ENCODE data around the gene PEX26.
"Not testable (repeated sequence)": the region's sequence is repeated elsewhere in the genome, so short reads cannot be mapped to it uniquely, and the experiment has no call there.

Gene PEX26

GRCh38 chr22:18130699-18131429 lies 53.1 kb downstream of the PEX26 start:
- intact Hi-C loops (cut with DNase I): no loop called here
- peak in 8 of 42 donors; percentile 24 to 68 (median 46) for DNase-seq

DNA sequence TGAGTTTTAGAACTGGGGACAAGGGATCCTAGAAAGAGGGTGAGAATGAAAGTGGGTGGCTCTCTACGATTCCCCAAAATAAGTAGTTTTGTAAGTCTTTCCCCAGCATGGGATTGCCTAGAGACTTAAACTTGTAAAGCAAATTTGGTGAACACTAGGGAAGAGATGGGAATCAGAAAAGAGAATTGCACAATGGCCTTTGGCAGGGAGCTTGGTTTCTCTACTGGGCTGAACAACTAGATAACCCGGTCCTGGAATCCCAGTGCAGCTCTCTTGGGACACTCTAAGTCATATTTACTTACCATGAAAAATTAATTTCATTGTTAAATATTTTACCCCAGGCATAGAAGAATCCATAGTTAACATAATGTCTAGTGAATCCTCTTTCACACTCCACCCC lies 55.7 kb downstream of the PEX26 start:
- no peak for DNase-seq
- intact Hi-C loops (cut with DNase I): no loop called here

- DNase-seq: peak in 1 of 42 donors; percentile 59
- intact Hi-C loops (cut with DNase I): no loop called here
Measured at GRCh38 chr22:18136563-18137320, 59.0 kb downstream of the PEX26 start.

DNA sequence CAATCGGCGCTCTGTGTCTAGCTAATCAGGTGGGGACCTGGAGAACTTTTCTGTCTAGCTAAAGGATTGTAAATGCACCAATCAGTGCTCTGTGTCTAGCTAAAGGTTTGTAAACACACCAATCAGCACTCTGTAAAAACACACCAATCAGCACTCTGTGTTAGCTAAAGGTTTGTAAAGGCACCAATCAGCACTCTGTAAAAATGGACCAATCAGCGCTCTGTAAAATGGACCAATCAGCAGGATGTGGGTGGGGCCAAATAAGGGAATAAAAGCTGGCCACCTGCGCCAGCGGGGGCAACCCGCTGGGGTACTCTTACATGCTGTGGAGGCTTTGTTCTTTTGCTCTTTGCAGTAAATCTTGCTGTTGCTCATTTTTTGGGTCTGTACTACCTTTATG lies 63.2 kb downstream of the PEX26 start:
- intact Hi-C loops (cut with DNase I); DNase-seq: not testable (repeated sequence)

DNA sequence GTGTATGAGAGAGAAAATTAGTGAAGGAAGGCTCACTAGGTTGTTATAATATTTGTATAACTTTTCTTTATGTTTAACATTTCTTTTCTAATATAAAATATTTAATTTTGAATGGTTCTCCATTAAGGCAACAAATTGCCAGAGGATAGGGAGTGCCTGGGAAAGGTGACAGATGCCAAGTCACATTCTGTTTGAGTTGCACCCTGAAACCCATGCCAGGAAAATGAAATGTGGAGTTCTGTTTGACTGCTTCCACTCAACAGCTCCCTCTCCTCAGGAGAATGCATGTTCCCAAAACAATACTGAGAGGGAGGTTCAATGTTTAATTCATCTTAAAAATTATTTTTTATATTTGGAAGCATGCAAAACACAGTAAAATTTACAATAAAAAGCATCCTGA lies 66.3 kb downstream of the PEX26 start:
- DNase-seq: no peak
- intact Hi-C loops (cut with DNase I): no loop called here

DNA sequence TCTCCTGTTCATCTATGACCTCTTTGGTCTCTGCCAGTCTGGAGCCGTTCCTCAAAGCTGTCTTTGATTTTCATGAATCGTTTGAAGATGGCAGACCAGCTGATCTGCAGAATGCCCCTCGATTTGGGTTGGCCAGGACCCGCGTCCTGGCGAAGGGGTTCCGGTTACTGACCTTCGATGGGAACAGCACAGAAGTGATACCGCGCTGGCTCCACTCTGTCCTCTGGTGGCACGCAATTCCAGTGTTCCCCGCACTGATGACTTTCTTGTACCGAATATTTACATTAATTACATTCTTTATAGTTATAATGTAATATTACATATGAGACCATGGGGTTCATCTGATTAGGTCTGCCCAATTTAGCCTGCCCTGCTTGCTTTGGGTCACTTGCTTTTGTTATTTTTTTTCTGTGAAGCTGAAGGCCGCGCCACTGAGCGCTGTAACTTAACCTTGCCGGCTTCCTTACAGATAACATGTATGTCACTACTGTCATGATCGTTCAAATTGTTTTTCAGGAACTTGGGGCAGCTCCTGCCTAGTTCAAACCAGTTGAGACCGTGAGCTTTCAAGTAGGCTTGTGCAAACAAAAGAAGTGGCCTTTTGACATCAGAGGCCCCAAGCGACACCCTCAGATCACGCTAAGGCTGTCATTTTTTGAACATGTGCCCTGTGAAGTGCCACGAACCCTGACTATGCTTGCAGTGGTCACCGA lies 68.0 kb downstream of the PEX26 start:
- DNase-seq: no peak
- intact Hi-C loops (cut with DNase I): no loop called here

DNA sequence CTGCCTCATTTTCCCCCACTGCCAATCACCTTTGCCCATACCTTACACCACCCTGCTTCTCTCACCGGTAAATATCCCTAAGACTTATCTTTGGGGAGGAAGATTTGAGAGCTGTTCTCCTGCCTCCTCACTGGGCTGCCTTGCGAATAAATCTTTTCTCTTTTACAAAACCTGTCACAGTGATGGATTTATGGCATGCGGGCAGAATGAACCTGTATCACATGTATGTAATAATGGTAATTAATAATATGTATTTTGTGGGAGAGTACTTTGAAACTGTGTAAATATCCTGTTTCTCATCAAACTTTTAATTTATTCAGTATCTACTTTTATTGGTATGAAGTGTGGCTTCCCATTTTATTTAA lies 68.6 kb downstream of the PEX26 start:
- intact Hi-C loops (cut with DNase I): no loop called here

GRCh38 chr22:18147791-18148190 lies 70.0 kb downstream of the PEX26 start:
- intact Hi-C loops (cut with DNase I): no loop called here
- DNase-seq: no peak

More for the DNA sequence above, 68.6 kb downstream of the PEX26 start:
- DNase-seq: no peak

GRCh38 chr22:18148293-18148965 lies 70.6 kb downstream of the PEX26 start:
- intact Hi-C loops (cut with DNase I): no loop called here

DNA sequence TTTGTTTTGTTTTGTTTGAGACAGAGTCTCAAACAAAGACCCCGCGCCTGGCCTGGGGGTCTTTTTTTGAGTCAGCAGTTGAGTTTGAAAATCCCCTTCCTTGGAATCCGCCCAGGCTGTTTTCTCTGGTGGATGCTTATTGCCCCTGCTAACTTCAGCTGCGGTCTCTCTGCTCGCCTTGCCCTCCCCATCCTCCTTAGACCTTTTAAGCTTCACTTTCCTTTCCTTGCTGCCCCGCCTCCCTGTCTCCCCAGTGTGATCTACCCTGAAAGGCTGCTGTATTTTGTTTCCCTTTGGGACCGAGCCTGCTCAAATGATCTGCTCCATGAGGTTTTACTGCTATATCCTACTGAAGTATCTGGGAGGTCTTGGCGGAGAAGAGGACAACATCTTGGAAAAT lies 74.7 kb downstream of the PEX26 start:
- intact Hi-C loops (cut with DNase I): no loop called here
- DNase-seq: no peak

More at GRCh38 chr22:18148293-18148965, 70.6 kb downstream of the PEX26 start:
- DNase-seq: no peak

- no peak for DNase-seq
- intact Hi-C loops (cut with DNase I): no loop called here
Measured at GRCh38 chr22:18154821-18155390, 77.1 kb downstream of the PEX26 start.

Data from head of caudate nucleus (tissue), 42 donors.